Tibial artery (tissue), 4 donors: ENCODE results near the gene GALNT2.

Source experiments
- DNase-seq, 2 donors: peaks; one replicate each; pipeline ENCODE4 v3.0.0-alpha.2; 2019
- H3K27ac ChIP-seq, 2 donors: fragments of 200-600 bp; sonication (generic) in 1 of 2; 1 replicate in 1 of 2; 2 replicates in 1 of 2; pipeline ENCODE4 v1.5.1; 2018 to 2019; ENCODE audit warnings: mild to moderate bottlenecking in 1 of 2
- H3K27me3 ChIP-seq, 2 donors: fragments of 200-600 bp; sonication (generic) in 1 of 2; one replicate each; pipeline versions ENCODE4 v1.5.1 to v1.6.0; 2016 to 2019
- H3K36me3 ChIP-seq, 3 donors: fragments of 200-600 bp; sonication (generic) in 2 of 3; one replicate each; pipeline ENCODE4 v1.5.1; 2016 to 2019; ENCODE audit warnings: mild to moderate bottlenecking in 2 of 3
- H3K4me1 ChIP-seq, 4 donors: fragments of 200-600 bp; sonication (generic) in 2 of 4; 1 replicate in 3 of 4; 2 replicates in 1 of 4; pipeline ENCODE4 v1.5.1; 2016 to 2019
- H3K4me3 ChIP-seq, 2 donors: fragments of 200-600 bp; sonication (generic) in 1 of 2; 1 replicate in 1 of 2; 2 replicates in 1 of 2; pipeline ENCODE4 v1.5.1; 2018 to 2019; ENCODE audit warnings: mild to moderate bottlenecking in 2 of 2
- H3K9me3 ChIP-seq, 3 donors: fragments of 200-600 bp; sonication (generic) in 1 of 3; one replicate each; pipeline ENCODE4 v1.5.1; 2016 to 2019
- CTCF ChIP-seq, 2 experiments: fragments of 200-600 bp in 1 of 2; fragments of 450-650 bp in 1 of 2; IDR thresholded peaks; one replicate each; pipeline ENCODE4 v1.5.1; 2017 to 2019; ENCODE audit warnings: antibody characterized with exemption in 2 of 2, mild to moderate bottlenecking in 1 of 2, moderate library complexity in 1 of 2
- intact Hi-C: fragments of 100-400 bp; cut with DNase I; formaldehyde crosslinking; loops from one replicate; pipeline ENCODE4 v1.15.0; 2023; ENCODE audit warnings: low total_unique reads

The GALNT2 gene

GRCh38 chr1:230321341-230321740 is 254.3 kb downstream of the GALNT2 start:
- intact Hi-C loops: no loop called here
- no peak overlapping the region for H3K27ac ChIP-seq
- no peak for TF ChIP-seq CTCF (IDR thresholded peaks at IDR 0.05)
- H3K4me1 ChIP-seq: no peaks in the 10 kb centered on the region
- no peaks in the 10 kb centered on the region for H3K9me3 ChIP-seq
- no peak overlapping the region for H3K4me3 ChIP-seq
- DNase-seq: no peak
- no peaks in the 10 kb centered on the region for H3K27me3 ChIP-seq
- H3K36me3 ChIP-seq: no peaks in the 10 kb centered on the region

GRCh38 chr1:230321741-230322420 is 254.8 kb downstream of the GALNT2 start:
- no peaks in the 10 kb centered on the region for H3K9me3 ChIP-seq
- no peaks in the 10 kb centered on the region for H3K36me3 ChIP-seq
- no peak overlapping the region for H3K4me3 ChIP-seq
- TF ChIP-seq CTCF (IDR thresholded peaks at IDR 0.05): no peak
- intact Hi-C loops: no loop called here
- no peak overlapping the region for H3K27ac ChIP-seq
- DNase-seq: no peak
- H3K27me3 ChIP-seq: no peaks in the 10 kb centered on the region
- no peaks in the 10 kb centered on the region for H3K4me1 ChIP-seq

GRCh38 chr1:230322421-230322756 is 255.4 kb downstream of the GALNT2 start:
- Histone ChIP-seq H3K36me3 (no peaks in the 10 kb centered on the region), H3K27me3 (no peaks in the 10 kb centered on the region), H3K4me1 (no peaks in the 10 kb centered on the region), H3K9me3 (no peaks in the 10 kb centered on the region), H3K4me3 (no peak overlapping the region), H3K27ac (no peak overlapping the region)
- TF ChIP-seq CTCF (IDR thresholded peaks at IDR 0.05): no peak
- DNase-seq: no peak
- intact Hi-C loops: no loop called here

- H3K4me3 ChIP-seq: no peak overlapping the region
- H3K4me1 ChIP-seq: no peaks in the 10 kb centered on the region
- no peaks in the 10 kb centered on the region for H3K36me3 ChIP-seq
- no peaks in the 10 kb centered on the region for H3K27me3 ChIP-seq
- intact Hi-C loops: no loop called here
- no peaks in the 10 kb centered on the region for H3K9me3 ChIP-seq
- TF ChIP-seq CTCF (IDR thresholded peaks at IDR 0.05): no peak
- no peak for DNase-seq
- H3K27ac ChIP-seq: no peak overlapping the region
These were observed 256.0 kb downstream of the GALNT2 start for GRCh38 chr1:230322967-230323547.

- no peak for TF ChIP-seq CTCF (IDR thresholded peaks at IDR 0.05)
- DNase-seq: no peak
- H3K27ac ChIP-seq: no peak overlapping the region
- no peaks in the 10 kb centered on the region for H3K4me1 ChIP-seq
- H3K4me3 ChIP-seq: no peak overlapping the region
- intact Hi-C loops: no loop called here
- H3K27me3 ChIP-seq: no peaks in the 10 kb centered on the region
- no peaks in the 10 kb centered on the region for H3K9me3 ChIP-seq
- H3K36me3 ChIP-seq: no peaks in the 10 kb centered on the region
These were observed 256.6 kb downstream of the GALNT2 start for GRCh38 chr1:230323686-230324085.
